ENCODE measurements around the gene IQGAP2.

IQGAP2 gene

GRCh38 chr5:76595755-76596481 is 192.8 kb downstream of the IQGAP2 start:
- TF ChIP-seq GATA2 (IDR thresholded peaks at IDR 0.05; ENCODE audit: low read depth, low read length) (no peak), GATA3 (IDR thresholded peaks at IDR 0.05; ENCODE audit: low read depth, low read length) (no peak)

DNA sequence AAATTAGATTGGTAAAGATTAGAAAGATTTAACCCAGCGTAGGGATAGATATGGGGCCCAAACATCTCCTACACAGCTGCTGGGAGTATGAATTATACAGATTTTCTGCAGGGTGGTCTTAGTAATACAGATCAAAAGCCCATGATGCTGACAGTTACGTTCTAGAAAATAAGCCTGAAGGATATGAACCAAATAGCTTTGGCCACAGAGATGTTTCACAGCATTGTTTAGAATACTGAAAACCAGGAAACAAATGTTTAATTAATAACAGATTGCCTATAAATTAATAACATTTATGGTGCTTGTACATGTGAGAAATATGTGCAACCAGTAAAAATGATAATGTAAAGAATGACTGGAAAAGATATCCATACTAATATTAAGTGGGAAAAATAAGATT is 195.4 kb downstream of the IQGAP2 start:
- TF ChIP-seq GATA2 (IDR thresholded peaks at IDR 0.05; ENCODE audit: low read depth, low read length) = no peak
- no peak for TF ChIP-seq GATA3 (IDR thresholded peaks at IDR 0.05; ENCODE audit: low read depth, low read length)

DNA sequence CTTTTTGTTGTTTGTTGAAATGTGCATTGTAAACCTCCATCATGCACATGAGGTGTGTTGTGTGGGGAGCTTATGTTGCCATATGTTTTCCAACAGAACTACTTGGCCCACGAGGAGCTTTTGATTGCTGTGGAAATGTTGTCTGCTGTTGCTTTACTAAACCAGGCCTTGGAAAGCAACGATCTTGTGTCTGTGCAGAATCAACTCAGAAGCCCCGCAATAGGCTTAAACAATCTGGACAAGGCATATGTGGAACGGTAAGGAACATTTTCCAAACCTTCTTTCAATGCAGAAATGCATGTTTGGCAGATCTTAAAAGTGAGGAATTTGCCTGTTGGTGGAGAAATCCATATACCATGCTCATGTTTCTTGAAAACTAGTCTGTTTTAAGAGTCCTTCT is 197.6 kb downstream of the IQGAP2 start:
- TF ChIP-seq GATA3 (IDR thresholded peaks at IDR 0.05; ENCODE audit: low read depth, low read length) (no peak), GATA2 (IDR thresholded peaks at IDR 0.05; ENCODE audit: low read depth, low read length) (no peak)

GRCh38 chr5:76601470-76601869 is 198.4 kb downstream of the IQGAP2 start:
- no peak for TF ChIP-seq GATA3 (IDR thresholded peaks at IDR 0.05; ENCODE audit: low read depth, low read length)
- no peak for TF ChIP-seq GATA2 (IDR thresholded peaks at IDR 0.05; ENCODE audit: low read depth, low read length)

DNA sequence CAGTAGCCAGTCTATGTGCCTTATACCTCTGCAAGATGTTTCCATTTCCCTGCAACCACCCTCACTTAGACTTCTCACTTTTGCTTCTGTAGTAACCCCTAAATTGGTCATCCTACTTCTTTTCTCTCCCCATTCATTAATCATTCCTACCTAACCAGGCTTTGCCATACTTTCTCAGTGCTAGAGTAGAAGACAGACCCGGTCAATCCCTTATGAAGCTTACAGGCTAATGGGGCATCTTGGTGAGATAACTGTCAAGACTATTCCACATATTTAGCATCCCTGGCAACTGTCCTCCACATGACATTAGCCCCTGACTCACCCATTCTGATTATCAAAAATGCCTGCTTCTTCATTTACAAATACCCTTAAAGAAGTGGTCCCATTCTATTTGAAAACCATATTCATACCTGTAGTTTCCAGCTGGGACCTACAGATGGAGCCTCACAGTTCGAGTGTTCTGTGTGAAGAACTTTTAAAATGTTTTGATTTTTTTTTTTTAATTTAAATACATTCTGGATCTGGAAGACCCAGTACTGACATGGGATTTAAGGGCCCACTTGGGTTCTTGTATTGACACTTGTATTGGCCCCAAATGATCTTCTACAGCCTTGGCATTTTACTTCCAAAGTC is 199.1 kb downstream of the IQGAP2 start:
- TF ChIP-seq GATA3 (IDR thresholded peaks at IDR 0.05; ENCODE audit: low read depth, low read length) = no peak
- no peak for TF ChIP-seq GATA2 (IDR thresholded peaks at IDR 0.05; ENCODE audit: low read depth, low read length)

GRCh38 chr5:76604838-76605237 is 201.8 kb downstream of the IQGAP2 start:
- TF ChIP-seq GATA3 (IDR thresholded peaks at IDR 0.05; ENCODE audit: low read depth, low read length) = no peak
- TF ChIP-seq GATA2 (IDR thresholded peaks at IDR 0.05; ENCODE audit: low read depth, low read length) = no peak

GRCh38 chr5:76606701-76607100 is 203.6 kb downstream of the IQGAP2 start:
- TF ChIP-seq GATA3 (IDR thresholded peaks at IDR 0.05; ENCODE audit: low read depth, low read length) = no peak
- TF ChIP-seq GATA2 (IDR thresholded peaks at IDR 0.05; ENCODE audit: low read depth, low read length) = no peak

DNA sequence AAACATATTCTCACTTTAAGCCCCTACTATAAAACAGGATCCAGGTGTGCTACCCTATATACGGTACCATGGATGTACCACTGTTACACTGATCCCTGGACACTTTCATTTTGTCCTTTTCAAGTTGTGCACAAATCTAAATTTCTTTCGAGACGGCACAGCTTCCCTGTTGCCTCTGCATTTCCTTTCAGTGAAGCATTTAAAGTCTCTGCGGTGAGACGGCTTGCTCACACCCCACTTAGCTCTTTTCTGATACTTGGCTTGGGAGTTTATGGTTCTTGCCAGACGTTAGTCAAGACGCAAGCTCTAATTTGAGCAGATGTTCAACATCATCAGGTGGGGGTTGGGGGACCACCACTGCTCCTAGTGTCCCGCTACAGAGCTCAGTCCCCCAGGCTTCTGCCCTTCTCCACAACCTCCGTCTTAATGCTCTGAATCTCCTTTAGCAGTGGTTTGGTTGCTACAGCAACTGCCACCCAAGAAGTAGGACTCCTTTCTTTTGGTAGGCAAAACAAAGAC is 204.3 kb downstream of the IQGAP2 start:
- TF ChIP-seq GATA3 (IDR thresholded peaks at IDR 0.05; ENCODE audit: low read depth, low read length) (no peak), GATA2 (IDR thresholded peaks at IDR 0.05; ENCODE audit: low read depth, low read length) (no peak)

- TF ChIP-seq GATA2 (IDR thresholded peaks at IDR 0.05; ENCODE audit: low read depth, low read length) (no peak), GATA3 (IDR thresholded peaks at IDR 0.05; ENCODE audit: low read depth, low read length) (no peak)
Observed at GRCh38 chr5:76608833-76609232, 205.7 kb downstream of the IQGAP2 start.

- no peak for TF ChIP-seq GATA3 (IDR thresholded peaks at IDR 0.05; ENCODE audit: low read depth, low read length)
- TF ChIP-seq GATA2 (IDR thresholded peaks at IDR 0.05; ENCODE audit: low read depth, low read length) = no peak
Observed at GRCh38 chr5:76610196-76610595, 207.1 kb downstream of the IQGAP2 start.

- TF ChIP-seq GATA2 (IDR thresholded peaks at IDR 0.05; ENCODE audit: low read depth, low read length) = no peak
- no peak for TF ChIP-seq GATA3 (IDR thresholded peaks at IDR 0.05; ENCODE audit: low read depth, low read length)
Observed at GRCh38 chr5:76612942-76613341, 209.9 kb downstream of the IQGAP2 start.

DNA sequence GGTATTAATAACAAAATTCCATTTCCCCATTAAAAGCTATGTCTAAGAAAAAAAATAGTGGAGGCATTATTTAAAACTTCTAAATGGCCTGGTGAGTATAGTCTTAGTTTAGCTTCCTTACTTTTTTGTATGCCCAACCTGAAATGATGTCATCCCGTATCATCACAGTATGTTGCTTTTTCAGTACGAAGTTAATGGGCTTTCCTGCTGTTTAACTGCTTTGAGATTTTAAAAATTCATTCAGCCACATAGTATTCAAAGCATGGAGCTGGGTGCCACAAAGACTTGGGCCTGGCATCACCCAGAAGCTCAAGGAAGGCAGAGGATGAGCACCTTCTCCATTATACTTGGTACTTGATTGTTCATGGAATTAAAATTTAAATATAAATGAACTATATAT is 212.7 kb downstream of the IQGAP2 start:
- TF ChIP-seq GATA2 (IDR thresholded peaks at IDR 0.05; ENCODE audit: low read depth, low read length) = no peak

- TF ChIP-seq GATA3 (IDR thresholded peaks at IDR 0.05; ENCODE audit: low read depth, low read length) (no peak), GATA2 (IDR thresholded peaks at IDR 0.05; ENCODE audit: low read depth, low read length) (no peak)
Observed at GRCh38 chr5:76616206-76616605, 213.1 kb downstream of the IQGAP2 start.

GRCh38 chr5:76617229-76617628 is 214.1 kb downstream of the IQGAP2 start:
- TF ChIP-seq GATA2 (IDR thresholded peaks at IDR 0.05; ENCODE audit: low read depth, low read length) = no peak
- no peak for TF ChIP-seq GATA3 (IDR thresholded peaks at IDR 0.05; ENCODE audit: low read depth, low read length)

- TF ChIP-seq GATA3 (IDR thresholded peaks at IDR 0.05; ENCODE audit: low read depth, low read length) (no peak), GATA2 (IDR thresholded peaks at IDR 0.05; ENCODE audit: low read depth, low read length) (no peak)
Observed at GRCh38 chr5:76617675-76618074, 214.6 kb downstream of the IQGAP2 start.

Data from SH-SY5Y (cell line).